PFSK-1 (cell line): ENCODE measurements around the gene SESN1.

Experiments
- FOXP2 ChIP-seq: optimal IDR thresholded peaks from 2 replicates; pipeline ENCODE3; 2011; ENCODE audit warnings: borderline replicate concordance, control low read depth, inconsistent platforms; ENCODE audit not compliant: insufficient read depth; ENCODE audit errors: extremely low read length, extremely low read depth
- POLR2AphosphoS5 ChIP-seq: IDR thresholded peaks from 2 replicates; pipeline ENCODE4 v1.6.1; 2012; ENCODE audit warnings: low read depth, mild to moderate bottlenecking, control low read depth, low read length, moderate library complexity
- REST ChIP-seq, 2 experiments: IDR thresholded peaks; 2 replicates each; pipeline versions ENCODE4 v1.6.1 to v1.8.0; 2011 to 2012; ENCODE audit warnings: low read depth in 2 of 2, low read length in 2 of 2, control low read depth in 1 of 2, inconsistent platforms in 1 of 2, mild to moderate bottlenecking in 1 of 2, moderate library complexity in 1 of 2; ENCODE audit not compliant: insufficient read depth in 1 of 2
- SIN3A ChIP-seq: IDR thresholded peaks from 2 replicates; pipeline ENCODE4 v1.6.1; 2012; ENCODE audit warnings: mild to moderate bottlenecking, low read length, moderate library complexity, borderline replicate concordance; ENCODE audit not compliant: insufficient read depth
- TAF1 ChIP-seq: IDR thresholded peaks from 2 replicates; pipeline ENCODE4 v1.6.1; 2012; ENCODE audit warnings: low read length, control low read depth, borderline replicate concordance; ENCODE audit not compliant: insufficient read depth

SESN1 gene

GRCh38 chr6:109048670-109049415 is 45.8 kb downstream of the SESN1 start:
- TF ChIP-seq POLR2AphosphoS5 (no peak), TAF1 (no peak), REST (IDR thresholded peaks at IDR 0.05; ENCODE audit: insufficient read depth in 1 of 2, low read depth in 2 of 2, low read length in 2 of 2) (no peak), FOXP2 (no peak), SIN3A (no peak)

- TF ChIP-seq SIN3A (no peak), REST (IDR thresholded peaks at IDR 0.05; ENCODE audit: insufficient read depth in 1 of 2, low read depth in 2 of 2, low read length in 2 of 2) (no peak), FOXP2 (no peak), POLR2AphosphoS5 (no peak), TAF1 (no peak)
These were observed 46.5 kb downstream of the SESN1 start for GRCh38 chr6:109048176-109048575.

- no peak for TF ChIP-seq POLR2AphosphoS5
- TF ChIP-seq SIN3A: no peak
- no peak for TF ChIP-seq TAF1
- TF ChIP-seq REST (IDR thresholded peaks at IDR 0.05; ENCODE audit: insufficient read depth in 1 of 2, low read depth in 2 of 2, low read length in 2 of 2): no peak
- no peak for TF ChIP-seq FOXP2
These were observed 49.2 kb downstream of the SESN1 start for GRCh38 chr6:109045493-109045892.

- TF ChIP-seq POLR2AphosphoS5 (no peak), REST (IDR thresholded peaks at IDR 0.05; ENCODE audit: insufficient read depth in 1 of 2, low read depth in 2 of 2, low read length in 2 of 2) (no peak), TAF1 (no peak), SIN3A (no peak), FOXP2 (no peak)
These were observed 54.9 kb downstream of the SESN1 start for GRCh38 chr6:109039795-109040194.
